ENCODE measurements around the gene RTL10.

Gene RTL10

DNA sequence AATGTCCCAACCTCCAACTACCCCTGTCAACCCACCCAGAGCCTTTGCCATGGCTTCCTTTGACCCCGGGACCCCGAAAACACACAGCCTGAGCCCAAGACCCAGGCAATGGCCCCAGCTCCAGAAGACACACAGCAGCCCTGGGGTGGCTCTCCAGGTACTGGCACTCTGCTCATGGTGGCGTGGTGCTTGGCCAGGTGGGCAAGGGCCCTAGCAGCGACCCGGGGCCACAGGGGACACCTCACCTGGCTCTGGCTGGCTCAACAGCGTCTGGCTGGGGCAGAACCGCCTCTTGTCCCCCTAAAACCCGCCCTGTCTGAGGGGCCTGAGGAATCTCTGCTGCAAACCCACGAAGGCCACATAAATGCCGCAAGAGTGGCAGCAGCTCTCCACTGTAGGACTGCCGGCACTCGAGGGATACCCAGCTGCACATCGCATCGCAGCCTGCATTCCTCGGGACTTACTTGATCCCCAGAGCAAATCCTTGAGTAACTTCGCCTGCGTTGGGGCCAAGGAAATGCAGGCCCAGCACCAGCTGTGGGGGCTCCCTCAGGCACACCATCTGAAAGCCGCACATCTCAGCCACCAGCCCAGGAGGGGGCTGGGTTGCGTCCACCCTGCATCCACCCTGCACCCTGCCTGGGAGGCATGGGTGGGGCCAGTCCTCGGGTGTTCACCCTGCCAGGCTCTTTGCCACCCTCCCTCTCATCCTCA lies 23.1 kb upstream of the RTL10 start:
- no peak for DNase-seq (ENCODE audit: low read depth in 2 of 3, low spot score in 1 of 3)

DNA sequence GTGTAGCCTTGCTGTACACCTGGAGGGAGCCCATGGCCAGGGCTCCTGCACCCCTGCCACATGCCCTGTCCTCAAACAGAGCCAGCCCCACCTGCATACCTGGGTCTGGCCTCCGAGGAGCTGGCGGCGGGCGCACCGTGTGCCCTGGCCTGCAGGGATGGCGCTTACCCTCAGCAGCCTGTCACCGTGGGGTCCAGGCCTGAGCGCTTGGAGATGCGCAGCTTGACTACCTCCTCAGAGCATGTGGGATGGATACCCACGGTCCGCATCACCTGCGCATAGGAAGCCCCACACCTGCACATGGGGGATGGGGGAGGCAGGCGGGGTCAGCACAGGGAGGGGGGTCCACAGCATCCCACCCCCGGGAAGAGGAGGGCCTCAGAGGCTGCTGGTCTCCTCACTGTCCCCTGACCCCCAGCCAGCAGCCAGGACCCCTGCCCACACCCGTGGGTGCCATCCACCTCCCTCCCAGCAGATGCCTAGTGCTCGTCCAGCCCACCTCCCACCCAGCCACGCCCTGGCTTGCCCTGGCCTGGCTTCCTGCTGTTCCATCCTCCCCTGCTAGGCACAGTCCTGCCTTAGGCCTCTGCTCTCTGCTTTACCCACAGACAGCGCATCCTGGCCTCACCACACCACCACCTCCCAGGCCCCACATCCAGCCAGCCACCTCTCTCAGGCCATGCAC lies 22.4 kb upstream of the RTL10 start:
- no peak for DNase-seq (ENCODE audit: low read depth in 2 of 3, low spot score in 1 of 3)

DNA sequence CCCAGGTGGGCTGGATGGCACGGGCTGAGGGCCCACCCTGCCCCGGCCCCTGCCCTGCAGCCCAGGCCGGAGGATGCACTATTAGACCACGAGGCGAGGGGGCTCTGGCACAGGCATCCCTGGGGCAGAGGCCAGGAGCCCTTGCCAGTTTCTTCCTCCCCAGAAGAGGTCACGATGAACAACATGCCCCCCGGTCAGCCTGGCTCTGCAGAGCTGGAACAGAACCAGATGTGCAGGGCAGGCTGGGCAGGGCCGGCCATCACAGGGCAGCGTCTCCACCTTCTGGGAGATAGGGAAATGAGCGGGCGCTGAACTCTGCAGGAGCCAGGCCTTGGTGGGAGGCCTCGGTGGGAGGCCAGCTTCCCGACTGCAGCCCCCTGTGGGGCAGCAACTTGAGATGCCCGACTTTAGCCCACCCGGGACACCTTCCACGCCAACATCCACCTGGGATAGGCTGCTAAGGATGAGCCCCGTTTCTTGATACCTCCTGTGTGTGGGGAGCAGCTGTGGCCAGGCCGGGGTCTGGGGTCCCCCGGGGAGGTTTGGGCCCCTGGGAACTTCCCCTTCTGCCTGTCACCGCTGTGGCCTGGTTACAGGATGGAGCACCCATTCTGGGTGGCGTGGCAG lies 21.8 kb upstream of the RTL10 start:
- DNase-seq (ENCODE audit: low read depth in 2 of 3, low spot score in 1 of 3), result no peak

DNA sequence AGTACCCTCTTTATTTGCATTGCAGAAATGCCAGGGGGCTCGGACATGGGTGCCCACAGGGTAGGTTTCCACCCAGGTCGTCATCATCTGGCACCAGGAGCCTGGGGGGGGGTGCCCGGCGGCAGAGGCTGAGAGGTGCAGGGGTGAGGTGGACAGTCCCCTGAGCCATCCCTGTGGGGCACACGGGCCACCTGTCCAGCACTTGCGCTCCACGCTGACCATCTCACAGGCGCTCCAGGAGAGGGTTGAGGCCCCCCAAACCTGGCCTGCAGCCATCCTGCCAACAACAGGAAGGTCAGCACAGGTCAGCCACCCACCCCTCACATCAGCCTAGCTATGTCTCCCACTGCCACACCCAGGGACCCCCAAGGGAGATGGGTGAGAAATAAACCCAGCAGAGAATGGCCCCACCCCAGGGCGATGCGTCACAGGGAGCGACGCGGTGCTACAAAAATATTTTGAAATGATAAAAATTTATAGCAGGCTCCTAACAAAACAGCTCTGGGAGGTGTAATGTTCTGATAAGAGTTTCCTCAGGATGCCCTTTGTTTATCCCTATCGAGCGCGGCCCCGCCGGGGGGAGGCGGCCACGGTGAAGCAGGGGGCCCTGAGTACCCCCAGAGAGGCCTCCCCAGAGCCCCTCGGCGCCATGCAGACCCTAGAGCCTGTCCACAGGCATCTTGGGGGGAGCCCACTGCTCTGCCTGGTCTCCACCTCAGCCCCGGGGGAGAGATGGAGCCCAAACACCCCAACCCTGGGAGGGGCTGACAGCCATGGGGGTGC lies 21.0 kb upstream of the RTL10 start:
- DNase-seq (ENCODE audit: low read depth in 2 of 3, low spot score in 1 of 3), result no peak

DNA sequence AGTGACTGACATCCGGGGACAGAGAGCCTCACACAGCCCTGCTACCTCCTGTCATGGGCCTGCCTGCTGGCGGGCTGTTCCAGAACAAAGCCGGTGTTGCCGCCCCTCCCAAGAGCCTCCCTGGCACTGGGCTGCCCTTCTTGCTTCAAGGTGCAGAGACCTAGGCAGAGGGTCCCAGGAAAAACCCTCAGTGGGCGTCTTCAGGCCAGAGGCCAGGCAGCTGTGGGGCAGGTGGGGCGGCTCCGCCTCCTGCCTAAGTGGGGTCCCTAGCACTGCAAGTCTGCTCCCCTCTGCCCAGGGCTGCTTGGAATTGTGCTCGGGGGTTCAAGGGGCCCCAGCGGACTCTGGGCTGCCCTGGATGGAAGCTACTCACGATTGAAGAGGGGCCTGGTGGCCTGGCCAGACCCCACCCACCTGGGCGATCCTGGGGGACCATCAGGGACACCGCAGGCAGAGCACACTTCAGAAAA lies 20.4 kb upstream of the RTL10 start:
- no peak for DNase-seq (ENCODE audit: low read depth in 2 of 3, low spot score in 1 of 3)

DNA sequence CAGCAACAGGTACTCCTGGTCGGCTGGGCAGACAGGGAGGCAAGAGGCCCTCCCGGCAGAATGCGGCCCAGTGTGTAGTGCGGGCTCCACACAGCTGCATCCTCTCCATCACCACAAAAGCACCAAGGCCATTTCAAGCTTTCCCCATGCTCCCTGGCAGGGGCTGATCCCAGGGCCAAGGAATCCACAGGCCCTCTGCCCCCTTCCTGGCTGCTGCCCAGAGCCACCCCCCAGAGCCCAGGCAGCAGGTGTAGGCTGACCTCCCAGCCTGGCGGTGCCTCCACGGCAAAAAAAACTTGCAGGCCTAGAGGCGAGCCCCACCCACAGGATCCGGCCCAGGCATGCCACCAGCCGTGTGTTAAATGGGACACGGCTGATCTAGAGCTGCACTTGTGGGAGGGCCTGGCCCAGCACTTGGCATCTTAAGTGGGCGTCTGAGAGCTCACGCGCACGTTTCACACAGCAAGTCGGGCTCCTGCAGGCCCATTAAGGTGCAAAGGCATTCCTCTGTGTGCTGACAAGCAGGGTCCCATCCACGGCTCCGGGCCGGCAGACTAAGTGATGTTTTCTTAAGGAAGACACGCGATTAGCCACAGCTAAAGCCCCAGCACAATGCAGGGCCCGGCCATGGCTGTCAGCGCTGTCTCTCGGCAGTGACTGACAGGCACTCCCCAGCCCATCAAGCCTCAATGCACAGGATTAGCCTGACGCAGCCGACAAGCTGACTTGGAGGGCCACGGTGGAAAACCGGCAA lies 19.8 kb upstream of the RTL10 start:
- DNase-seq (ENCODE audit: low read depth in 2 of 3, low spot score in 1 of 3), result no peak

DNA sequence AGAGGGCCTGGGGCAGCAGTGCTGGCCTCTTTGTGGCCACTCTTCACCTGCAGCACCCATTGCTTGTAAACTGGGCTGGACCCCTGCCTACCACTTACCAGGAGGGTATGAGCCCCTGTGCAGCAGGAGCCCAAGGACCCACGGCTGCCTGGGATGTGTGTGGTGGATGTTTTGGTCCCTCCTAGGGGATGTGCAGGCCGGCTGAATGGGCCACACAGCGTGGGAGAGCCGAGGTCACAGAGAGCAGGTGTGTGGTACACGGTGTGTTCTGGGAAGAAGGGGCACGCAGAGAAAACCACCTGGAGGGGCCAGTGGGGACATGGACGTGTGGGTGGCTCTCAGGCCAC lies 19.3 kb upstream of the RTL10 start:
- DNase-seq (ENCODE audit: low read depth in 2 of 3, low spot score in 1 of 3), result no peak

DNA sequence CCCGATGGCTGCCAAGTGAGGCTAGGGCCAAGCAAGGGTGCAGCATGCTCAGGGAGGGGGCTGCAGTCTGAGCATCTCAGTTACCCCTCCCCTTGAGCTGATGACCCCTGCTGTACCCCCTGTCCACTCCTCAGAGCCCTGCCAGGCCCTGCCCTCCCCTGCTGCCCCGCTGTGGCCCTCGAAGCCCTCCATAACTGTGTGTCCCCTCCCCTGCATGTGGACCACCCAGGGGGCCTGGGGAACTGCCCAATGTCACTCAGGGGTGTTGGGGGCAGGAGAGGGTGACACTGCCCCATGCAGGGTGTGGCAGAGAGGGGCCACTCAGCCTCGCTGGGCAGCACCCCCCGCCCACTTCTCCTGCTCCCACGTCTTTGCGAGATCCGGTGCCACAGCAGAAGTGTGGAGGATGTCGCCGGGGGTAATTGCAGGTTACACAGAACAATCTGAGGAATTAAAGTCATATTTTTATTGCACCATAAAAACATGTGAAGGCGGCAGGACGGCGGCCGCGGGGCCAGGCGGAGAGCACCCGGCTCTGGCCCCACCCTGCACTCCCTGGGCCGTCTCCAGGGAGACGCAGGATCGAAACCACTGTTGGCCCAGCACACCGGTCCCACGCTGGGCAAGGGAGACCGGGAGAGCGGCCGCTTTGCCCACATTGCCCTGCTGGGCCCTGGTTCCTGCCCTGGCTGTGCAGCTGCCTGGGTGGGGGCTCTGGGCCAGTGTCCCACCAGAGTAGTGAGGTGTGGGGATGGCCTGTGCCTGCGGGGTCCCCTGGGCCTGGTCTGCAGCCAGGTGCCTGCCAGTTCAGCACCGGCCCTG lies 18.7 kb upstream of the RTL10 start:
- DNase-seq (ENCODE audit: low read depth in 2 of 3, low spot score in 1 of 3), result no peak

DNA sequence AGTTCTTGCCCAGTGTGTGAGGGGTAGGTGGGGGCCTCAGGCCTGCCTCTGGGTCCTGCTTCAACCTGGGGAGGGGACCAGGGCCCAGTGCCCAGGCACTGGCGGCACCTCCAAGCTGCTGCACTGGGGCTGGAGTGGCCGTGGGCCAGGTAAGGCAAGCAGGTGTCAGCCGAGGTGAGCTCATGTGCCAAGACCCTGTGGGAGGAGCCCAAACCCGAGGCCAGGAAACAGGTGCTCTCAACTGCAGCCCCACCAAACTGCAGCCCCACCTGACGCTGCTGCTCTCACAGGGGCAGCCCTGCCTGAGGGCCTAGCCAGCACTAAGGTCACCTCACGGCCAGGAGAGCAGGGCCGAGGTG lies 18.1 kb upstream of the RTL10 start:
- no peak for DNase-seq (ENCODE audit: low read depth in 2 of 3, low spot score in 1 of 3)

DNA sequence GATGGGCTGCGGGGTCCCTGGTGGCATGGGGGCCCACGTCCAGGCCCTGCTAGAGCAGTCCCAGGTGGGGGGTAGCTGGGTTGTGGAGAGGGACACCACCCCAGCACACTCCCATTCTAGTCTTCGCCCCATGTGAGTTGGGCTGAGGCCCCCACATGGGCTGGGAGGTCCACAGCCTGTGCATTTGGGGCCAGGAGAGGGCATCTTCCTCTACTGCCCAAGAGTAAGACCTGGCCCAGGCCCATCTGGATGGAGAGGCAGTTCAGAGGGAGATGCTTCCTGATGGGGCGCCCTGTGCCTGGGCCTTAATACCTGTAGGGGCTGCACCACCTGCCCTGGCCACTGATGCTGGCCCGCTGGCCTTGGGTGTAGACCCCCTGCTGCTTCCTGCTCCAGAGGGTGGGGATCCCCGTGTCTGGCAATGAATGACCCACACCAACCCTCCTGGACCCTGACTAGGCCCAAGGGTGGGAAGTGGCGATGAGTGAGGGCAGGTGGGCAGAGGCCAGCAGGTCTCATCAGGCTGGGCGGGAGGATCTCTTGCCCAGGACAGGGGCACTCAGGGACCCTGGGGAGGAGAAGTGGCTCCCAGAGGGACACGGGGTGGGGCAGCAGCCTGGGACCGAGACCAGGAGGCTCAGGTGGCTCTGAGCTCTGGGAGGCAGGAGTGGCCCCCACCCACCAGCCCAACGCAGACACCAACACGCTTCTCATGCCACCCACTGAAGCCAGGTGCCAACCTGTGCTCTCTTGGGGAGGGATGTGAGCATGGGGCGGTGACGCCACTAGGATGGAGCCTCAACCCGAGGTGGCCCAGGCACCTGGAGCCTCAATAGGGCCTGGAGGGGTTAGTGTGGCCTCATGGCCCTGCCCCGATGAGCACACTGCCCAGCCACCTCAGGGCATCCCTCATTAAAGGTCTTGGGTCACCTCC lies 17.4 kb upstream of the RTL10 start:
- no peak for DNase-seq (ENCODE audit: low read depth in 2 of 3, low spot score in 1 of 3)

DNA sequence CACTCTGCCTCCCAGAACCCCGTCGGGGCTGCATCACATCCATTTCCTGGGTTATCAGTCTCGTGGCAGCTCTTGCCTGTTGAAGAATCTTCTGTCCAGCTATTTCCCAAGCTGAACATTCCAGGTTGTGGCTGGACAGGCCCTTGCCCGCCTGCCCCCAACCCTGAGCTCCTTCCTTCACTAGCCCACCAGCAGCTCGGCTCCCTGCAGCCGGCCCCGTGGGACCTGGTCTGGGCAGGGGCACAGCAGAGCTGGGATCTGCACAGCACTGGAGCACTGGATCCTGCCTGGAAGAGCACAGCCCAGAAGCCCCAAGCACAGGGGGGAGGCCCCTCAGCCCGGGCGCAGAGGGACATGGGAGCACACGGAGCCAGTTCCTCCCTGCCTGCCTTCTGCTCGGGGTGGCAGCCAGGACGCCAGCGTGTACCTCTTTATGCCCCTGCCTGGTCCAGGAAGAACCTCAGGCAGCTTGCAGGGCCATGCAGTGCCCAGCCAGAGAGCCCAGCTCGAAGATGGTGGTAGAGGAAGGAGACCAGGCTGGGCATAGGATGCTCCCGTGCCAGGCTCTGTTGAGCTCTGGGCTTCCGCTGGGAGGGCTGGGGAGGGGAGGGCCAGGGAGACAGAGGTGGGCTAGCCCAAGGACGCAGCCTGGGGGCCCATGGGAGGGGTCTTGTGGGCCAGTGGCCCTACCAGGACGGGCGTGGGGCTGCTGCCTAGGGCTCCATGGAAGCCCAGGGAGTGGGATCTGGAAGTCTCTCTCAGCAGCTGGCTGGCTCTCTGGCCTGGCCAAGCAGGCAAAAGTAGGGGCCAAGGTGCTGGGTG lies 16.6 kb upstream of the RTL10 start:
- no peak for DNase-seq (ENCODE audit: low read depth in 2 of 3, low spot score in 1 of 3)

DNA sequence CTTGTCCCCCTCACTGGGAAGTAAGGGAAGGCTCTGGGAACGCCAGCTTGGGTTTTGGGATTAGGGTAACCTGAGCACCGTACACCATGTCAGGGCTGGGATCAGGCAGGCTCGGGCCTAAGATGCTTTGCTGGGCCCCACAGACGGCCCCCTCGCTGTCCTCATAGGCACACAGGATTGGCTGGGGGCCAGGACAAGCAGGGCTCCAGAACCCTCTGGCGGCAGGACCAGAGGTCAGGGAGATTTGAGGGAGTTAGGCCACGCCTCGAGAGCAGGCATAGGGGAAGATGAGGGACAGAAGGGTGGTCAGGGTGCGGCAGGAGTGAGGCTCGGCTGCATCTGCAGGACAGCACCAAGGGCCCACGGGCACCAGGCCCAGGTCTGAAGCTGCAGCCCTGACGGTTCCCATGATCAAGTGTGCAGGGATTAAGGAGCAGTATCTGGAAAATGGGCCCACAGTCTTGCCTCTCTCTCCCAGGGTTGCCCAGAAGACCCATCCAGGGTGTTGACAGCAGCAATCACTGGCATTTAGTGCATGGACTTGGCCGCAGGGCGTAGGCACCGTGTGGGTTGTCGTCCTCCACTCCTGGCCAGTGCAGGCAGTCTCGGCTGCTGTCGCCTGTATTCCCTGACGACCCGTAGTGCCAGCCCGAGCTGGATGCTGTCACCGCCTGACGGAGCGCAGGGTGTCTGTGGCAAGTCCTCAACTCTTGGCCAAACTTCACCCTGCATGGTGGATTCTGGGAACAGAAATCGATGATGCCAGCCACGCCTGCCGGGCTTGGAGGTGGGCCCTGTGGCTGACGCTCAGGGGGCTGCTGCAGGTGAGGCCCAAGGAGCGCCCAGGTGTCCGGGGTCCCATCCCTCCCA lies 15.7 kb upstream of the RTL10 start:
- DNase-seq (ENCODE audit: low read depth in 2 of 3, low spot score in 1 of 3), result no peak

DNA sequence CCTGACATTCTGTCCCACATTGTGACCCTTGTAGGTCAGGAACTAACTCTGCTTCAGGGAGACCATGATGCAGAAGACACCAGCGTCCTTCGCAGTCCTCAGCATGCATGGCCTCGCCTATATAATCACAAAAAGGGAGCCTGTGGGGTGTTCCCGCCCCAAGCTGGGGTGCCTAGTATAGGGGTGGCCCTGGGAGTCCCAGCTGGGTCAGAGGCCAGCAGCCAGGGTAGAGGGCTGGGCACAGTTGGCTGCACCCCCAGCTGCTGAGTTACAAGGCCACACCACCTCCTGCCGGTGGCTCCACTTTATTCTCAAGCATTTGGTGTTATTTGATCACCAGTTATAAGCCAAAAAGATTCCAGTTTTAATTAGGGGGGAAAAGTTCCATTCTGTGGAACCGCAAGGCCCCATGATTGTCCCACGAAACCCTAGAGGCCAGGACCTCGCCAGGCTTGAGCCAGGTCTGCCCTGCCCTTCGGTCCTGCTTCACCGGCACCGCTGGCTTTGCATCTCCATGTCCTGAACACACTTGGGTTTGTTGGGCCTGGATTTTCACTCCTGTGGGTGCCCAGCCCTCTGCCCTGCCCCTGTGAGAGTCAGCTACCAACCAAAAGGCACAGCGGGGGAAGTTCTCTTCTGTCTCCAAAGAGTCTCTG lies 15.0 kb upstream of the RTL10 start:
- no peak for DNase-seq (ENCODE audit: low read depth in 2 of 3, low spot score in 1 of 3)

DNA sequence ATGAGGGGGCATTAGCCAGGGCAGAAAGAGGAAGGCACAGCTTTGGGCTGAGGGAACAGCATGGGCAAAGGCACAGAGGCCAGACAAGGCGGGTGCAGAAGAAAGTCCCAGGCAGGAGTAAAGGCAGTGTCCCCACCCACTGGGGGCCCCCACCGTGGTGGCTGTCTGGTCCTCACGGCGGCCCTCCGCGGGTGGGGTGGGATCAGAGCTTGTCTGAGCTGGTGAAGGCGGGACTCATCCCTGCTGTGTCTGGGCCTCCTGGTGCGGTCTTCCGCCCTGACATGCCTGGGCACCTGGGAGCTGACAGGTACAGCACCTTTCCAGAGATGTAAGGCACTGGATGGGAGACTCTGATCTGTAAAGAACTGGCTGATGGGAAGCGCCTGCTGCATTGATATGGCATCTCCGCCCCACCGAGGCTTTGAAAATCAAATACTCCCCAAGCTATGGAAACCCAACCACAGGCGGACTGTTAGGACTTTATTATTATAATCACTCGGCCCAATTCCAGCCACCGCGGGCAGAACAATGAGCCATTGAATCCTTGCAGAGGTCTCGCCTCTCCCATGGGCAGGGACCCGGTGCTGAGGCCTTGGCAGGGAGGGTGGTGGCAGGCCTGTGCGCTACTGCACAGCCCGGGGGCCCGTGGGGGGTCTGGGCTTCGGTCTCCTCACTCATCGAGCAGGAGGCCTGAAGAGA lies 14.2 kb upstream of the RTL10 start:
- DNase-seq (ENCODE audit: low read depth in 2 of 3, low spot score in 1 of 3), result no peak

DNA sequence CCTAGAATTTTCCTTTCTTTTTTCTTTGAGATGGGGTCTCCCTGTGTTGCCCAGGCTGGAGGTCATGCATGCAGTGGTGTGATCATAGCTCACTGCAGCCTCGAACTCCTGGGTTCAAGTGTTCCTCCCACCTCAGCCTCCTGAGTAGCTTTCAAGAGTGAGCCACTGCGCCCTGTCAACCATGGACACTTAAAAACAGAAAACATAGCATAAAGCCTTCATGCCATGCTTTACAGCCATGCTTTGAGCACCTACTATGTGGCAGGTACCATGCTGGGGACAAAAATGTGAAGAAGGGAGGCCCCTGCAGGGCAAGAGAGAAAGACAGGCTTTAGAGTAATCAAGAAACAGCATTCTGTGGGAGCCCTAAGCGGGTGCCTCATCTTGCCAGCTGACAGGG lies 13.7 kb upstream of the RTL10 start:
- DNase-seq (ENCODE audit: low read depth in 2 of 3, low spot score in 1 of 3), result no peak

DNA sequence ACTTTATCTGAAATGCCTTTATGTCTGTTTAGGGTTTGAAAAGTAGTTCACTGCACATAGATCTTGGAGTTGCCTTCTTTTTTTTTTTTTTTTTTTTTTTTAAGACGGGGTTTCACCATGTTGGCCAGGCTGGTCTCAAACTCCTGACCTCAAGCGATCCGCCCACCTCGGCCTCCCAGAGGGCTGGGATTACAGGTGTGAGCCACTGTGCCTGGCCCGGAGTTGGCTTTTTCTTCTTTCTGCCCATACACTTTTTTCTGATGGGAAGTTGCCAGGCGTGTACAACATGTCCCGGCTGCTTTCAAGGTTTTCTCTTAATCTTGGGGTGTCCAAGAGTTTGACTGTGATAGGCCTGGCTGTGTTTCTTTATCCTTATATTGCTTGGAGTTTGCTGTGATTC lies 12.9 kb upstream of the RTL10 start:
- DNase-seq (ENCODE audit: low read depth in 2 of 3, low spot score in 1 of 3), result no peak
